Central memory CD8-positive, alpha-beta T cell (primary cell): ENCODE data around the gene NKPD1.

ENCODE experiments used
- ATAC-seq: fragments of 150-1000 bp; cut with Tn5 transposase; replicated peaks from 2 replicates; pipeline ENCODE4 v1.10.0; 2022; ENCODE audit warnings: mild to moderate bottlenecking, moderate FRiP score, moderate number of reproducible peaks; ENCODE audit not compliant: poor library complexity, severe bottlenecking; ENCODE audit errors: extremely low read depth
- DNase-seq, 2 donors: peaks; one replicate each; pipeline ENCODE4 v3.0.0; 2021; ENCODE audit warnings: low spot score in 2 of 2
- H3K27ac Mint-ChIP-seq: one replicate; pipeline ENCODE4 v1.8.0; 2022; ENCODE audit warnings: low read depth, mild to moderate bottlenecking, moderate library complexity, mixed read lengths
- H3K27me3 Mint-ChIP-seq: one replicate; pipeline ENCODE4 v1.8.0; 2022; ENCODE audit warnings: mixed read lengths
- H3K36me3 Mint-ChIP-seq: one replicate; pipeline ENCODE4 v1.8.0; 2022; ENCODE audit warnings: mild to moderate bottlenecking, moderate library complexity, mixed read lengths; ENCODE audit not compliant: insufficient read depth
- H3K4me1 Mint-ChIP-seq: one replicate; pipeline ENCODE4 v1.8.0; 2022; ENCODE audit warnings: mixed read lengths
- H3K4me3 Mint-ChIP-seq: one replicate; pipeline ENCODE4 v1.8.0; 2022; ENCODE audit warnings: mild to moderate bottlenecking, moderate library complexity, mixed read lengths
- H3K9me3 Mint-ChIP-seq: one replicate; pipeline ENCODE4 v1.8.0; 2022; ENCODE audit warnings: mixed read lengths

NKPD1 gene

DNA sequence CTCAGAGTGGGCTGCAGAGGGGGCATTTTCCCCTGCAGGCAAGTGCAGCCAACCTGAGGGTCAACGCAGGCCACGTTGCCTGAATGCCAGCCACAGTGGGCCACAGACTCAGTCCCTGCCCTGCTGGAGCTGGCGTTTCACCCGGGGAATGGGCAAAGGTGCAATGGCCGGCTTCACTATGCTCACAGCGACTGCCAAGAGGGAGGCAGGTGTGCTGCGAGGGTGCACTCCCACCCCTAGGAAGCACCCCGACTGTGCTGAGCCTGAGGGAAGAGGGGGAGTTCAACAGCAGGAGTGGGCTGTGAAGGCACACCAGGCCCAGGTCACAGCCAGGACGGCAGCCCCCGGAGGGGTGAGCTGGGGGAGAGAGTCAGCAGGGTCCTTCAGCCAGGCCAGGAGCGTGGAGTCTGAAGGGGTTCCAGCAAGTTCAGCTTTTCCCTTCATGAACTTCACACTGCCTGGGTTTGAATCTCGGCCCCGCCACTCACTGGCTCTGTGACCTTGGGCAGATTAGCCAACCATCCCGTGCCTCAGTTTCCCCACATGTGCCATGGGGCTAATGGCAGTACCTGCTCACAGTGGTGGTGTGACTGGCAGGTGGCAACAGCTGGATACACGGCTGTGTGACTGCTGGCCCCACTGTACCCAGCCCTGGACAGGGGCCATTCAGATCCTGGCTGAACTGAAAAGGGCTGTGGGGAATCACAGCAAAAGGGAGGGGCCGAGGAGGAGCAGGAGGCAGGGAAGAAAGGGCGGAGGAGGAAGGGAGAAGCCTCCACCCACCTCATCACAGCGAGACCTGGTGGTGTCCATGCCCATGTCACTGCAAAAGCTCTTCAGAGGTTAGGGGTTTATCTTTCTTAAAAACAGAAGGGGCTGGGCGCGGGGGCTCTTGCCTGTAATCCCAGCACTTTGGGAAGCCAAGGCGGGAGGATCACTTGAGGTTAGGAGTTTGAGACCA lies 9.6 kb upstream of the NKPD1 start:
- H3K9me3 Mint-ChIP-seq, result no peaks in the 10 kb centered on the region
- peaks cover 4% of the 10 kb centered on the region for H3K36me3 Mint-ChIP-seq
- peak overlapping the region; percentile 81 for H3K4me3 Mint-ChIP-seq
- ATAC-seq (no peak), DNase-seq (no peak)
- peaks cover 32% of the 10 kb centered on the region for H3K4me1 Mint-ChIP-seq
- no peaks in the 10 kb centered on the region for H3K27me3 Mint-ChIP-seq
- H3K27ac Mint-ChIP-seq, result peak overlapping the region; percentile 91

DNA sequence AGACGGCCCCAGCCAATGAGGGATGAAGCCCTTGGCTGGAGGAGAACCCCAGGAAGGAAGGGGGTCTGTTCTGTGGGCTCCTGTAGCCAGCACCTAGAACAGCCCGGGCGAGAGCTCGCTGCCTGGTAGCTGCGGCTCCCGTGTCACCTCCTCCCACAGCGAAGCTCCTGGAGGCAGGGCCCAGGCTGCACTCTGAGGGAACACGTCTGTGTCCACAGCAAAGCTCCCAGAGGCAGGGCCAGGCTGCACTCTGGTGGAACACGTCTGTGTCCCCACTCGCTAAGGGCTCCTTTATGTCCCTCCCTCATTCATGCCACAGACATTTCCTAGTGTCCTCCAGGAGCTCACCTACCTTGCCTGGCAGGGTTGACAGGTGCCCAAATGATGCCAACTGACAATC lies 8.8 kb upstream of the NKPD1 start:
- DNase-seq (no peak), ATAC-seq (no peak)
- Mint-ChIP-seq H3K9me3 (no peaks in the 10 kb centered on the region), H3K27me3 (no peaks in the 10 kb centered on the region), H3K4me3 (peak overlapping the region; percentile 81), H3K27ac (no peak overlapping the region), H3K4me1 (peaks cover 32% of the 10 kb centered on the region), H3K36me3 (peaks cover 3% of the 10 kb centered on the region)

DNA sequence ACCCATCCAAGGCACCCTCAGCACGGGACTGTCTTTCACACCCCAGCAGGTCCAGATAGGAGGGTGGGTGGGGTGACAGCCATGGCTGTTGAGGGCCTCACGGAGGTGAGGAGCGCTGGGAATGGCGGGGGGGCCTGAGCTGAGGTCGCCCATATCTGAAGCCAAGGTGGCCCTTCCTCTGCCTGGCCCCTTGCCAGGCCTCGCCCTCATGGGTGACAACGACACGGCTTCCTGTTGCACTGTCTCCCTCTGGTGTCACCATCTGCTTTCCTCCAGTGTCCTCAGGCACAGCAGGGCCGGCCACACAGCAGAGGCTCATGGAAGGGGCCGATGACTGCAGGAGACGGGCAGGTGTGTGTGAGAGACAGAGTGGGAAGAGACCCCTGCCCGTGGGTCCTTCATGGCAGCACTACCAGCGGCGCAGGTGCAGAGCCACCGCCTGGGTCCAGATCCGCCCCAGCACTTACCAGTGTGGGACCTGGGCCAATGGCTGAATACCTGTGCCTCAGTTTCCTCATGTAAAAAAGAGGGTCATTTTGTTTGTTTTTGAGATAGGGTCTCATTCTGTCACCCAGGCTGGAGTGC lies 8.1 kb upstream of the NKPD1 start:
- Mint-ChIP-seq H3K4me1 (peaks cover 40% of the 10 kb centered on the region), H3K27me3 (no peaks in the 10 kb centered on the region), H3K27ac (peak overlapping the region; percentile 87), H3K9me3 (no peaks in the 10 kb centered on the region), H3K36me3 (peaks cover 5% of the 10 kb centered on the region), H3K4me3 (no peak overlapping the region)
- ATAC-seq (no peak), DNase-seq (no peak)

DNA sequence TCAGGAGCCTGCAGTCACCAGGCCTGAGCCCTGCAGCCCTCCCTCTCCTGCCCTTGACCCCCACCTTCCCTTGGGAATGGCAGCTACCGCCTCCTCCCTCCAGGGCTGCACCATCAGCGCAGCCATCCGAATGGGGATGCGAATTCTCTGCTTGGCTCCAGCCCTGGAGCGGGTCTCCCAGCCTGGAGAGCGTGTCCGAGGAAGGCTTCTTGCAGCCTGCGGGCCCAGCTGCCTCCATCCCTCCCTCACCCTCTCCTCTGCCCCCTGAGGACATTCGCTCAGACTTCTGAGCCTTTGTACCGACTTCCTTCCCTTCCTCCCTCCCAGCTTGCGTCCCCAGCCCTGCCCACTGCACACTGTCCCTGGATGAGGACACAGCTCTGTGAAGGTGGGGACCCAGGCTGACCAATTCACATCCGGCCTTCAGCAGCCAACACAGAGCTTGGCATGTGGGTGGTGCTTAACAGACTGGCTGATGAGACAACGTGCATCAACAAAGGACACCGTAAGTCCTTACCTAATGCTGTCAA lies 6.0 kb upstream of the NKPD1 start:
- Mint-ChIP-seq H3K9me3 (no peaks in the 10 kb centered on the region), H3K4me3 (no peak overlapping the region), H3K27ac (no peak overlapping the region), H3K36me3 (peaks cover 4% of the 10 kb centered on the region), H3K4me1 (peaks cover 36% of the 10 kb centered on the region), H3K27me3 (no peaks in the 10 kb centered on the region)
- ATAC-seq (no peak), DNase-seq (no peak)

DNA sequence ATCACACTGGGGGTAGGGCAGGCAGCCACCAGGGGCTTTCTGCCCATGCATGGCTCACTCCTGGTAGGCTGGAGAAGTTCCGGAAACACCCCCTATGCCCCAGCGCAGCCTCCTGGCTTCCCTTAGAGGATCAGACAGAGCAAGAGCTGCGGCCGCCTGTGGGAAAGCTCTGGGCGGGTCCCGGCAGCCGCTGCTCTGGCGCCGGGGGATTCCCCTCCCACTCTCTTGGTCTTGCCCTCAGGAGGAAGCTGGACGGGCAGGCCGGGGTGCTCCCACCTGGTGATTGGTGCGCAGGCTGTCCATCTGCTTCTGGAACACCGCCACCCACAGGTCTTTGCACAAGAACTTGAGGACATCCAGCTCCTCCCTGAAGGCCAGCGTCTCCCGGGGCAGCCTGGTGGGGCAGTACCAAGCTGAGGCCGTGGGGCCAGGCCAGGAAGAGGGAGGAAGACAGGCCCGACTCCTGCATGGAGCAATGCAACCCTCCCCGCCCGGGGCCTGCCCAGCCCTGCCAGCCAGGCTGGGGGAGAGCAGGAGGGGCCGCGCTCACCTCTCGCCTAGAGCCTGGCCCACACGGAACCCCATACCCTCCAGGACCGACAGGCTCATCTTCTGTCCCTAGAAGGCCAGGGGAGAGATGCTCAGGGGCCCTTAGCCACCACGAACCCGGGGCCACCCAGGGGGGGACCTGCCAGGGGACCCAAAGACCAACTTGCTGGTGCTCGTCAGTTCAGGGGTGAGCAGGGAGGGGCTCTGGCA lies 4.0 kb upstream of the NKPD1 start:
- peak overlapping the region; percentile 61 for H3K27ac Mint-ChIP-seq
- peak; percentile 28 to 38 for DNase-seq
- peak overlapping the region; percentile 45 for H3K4me3 Mint-ChIP-seq

DNA sequence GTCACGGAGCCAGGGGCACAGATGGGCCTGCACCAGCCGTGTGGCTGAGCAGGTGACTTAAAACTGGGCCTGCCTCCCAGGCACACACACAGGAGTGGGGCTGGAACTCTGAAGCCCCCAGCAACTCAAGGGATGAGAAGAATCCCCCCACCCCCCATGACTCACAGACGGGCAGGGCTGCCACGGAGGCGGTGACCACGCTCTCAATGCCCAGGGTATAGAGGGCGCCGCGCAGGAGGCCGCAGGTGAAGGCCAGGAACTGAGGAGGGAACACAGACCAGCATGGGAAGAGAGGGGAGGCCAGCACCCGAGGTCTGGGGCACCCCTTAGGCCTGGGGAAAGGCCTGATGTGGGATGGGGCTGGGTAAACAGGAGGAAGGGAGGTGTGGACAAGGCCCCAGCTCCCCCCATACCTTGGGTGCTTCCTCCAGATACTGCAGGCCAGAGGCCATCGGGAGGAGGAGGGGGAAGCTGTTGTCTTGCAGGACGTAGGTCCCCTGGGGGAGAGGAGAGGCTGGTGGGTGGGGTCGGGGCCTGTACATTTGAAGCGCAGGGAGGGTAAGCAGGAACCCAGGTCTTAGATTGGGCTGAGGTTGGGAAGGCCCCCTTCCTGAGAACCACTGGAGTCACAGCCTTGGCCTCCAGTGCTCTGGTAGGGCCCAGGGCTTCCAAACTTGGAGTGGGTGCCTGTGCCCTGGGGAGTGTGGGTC lies 3.1 kb upstream of the NKPD1 start:
- no peaks in the 10 kb centered on the region for H3K9me3 Mint-ChIP-seq
- DNase-seq, result no peak
- peaks cover 11% of the 10 kb centered on the region for H3K27me3 Mint-ChIP-seq
- peaks cover 21% of the 10 kb centered on the region for H3K4me1 Mint-ChIP-seq
- H3K27ac Mint-ChIP-seq, result peak overlapping the region; percentile 61
- no peak for ATAC-seq
- H3K4me3 Mint-ChIP-seq, result peak overlapping the region; percentile 45
- peaks cover 7% of the 10 kb centered on the region for H3K36me3 Mint-ChIP-seq

More for the DNA sequence above, 4.0 kb upstream of the NKPD1 start:
- Mint-ChIP-seq H3K4me1 (peaks cover 24% of the 10 kb centered on the region), H3K36me3 (peaks cover 7% of the 10 kb centered on the region), H3K27me3 (peaks cover 10% of the 10 kb centered on the region), H3K9me3 (no peaks in the 10 kb centered on the region)
- peak; percentile 82 for ATAC-seq

DNA sequence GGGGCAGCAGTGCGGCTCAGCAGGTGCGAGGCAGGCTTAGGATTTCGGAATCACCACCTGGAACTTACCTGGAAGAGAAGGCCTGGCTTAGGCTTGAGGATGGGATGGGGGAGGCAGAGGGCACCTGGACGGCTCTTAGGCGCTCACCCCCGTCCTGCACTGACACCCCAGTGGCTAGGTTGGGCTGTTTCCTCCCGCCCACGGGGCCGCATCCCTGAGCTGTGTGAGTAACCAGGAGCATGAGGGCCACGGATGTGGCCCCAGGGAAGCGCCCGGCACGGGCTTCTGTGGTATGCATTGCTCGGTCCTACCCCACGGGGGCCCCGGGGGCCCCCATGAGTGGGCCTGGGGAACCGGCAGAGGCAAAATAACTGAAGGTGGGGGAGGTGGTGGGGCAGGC lies 2.4 kb upstream of the NKPD1 start:
- Mint-ChIP-seq H3K36me3 (peaks cover 7% of the 10 kb centered on the region), H3K9me3 (no peaks in the 10 kb centered on the region), H3K27ac (no peak overlapping the region), H3K4me3 (no peak overlapping the region), H3K4me1 (peaks cover 16% of the 10 kb centered on the region), H3K27me3 (peaks cover 15% of the 10 kb centered on the region)
- ATAC-seq (no peak), DNase-seq (no peak)

DNA sequence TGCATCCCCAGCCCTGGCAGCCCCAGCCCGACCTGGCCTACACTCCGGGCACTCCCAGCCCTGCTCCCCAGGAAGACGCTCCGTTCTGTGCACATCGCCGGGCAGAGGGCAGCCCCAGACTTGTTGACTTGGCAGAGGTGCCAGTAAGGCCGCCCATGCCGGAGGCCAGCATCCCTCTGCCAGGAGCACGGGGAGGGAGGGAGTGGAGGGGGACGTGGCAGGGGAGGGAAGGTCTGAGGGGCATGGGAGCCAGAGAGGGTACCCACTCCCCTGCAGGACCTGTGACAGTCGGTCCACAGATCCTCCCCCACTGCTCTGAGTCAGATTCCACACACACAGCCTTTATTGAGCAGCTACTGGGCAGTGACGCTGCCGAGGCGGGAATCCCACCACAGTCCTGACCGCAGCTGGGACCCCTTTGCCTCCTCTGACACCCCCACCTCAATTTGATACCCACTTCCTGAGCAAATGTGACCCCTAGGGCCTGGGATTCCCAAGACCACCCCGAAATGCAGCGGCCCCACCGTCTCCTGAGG lies 1.9 kb upstream of the NKPD1 start:
- H3K4me1 Mint-ChIP-seq, result peaks cover 16% of the 10 kb centered on the region
- H3K4me3 Mint-ChIP-seq, result no peak overlapping the region
- H3K36me3 Mint-ChIP-seq, result peaks cover 7% of the 10 kb centered on the region
- DNase-seq, result no peak
- peaks cover 20% of the 10 kb centered on the region for H3K27me3 Mint-ChIP-seq
- H3K27ac Mint-ChIP-seq, result no peak overlapping the region
- no peak for ATAC-seq
- no peaks in the 10 kb centered on the region for H3K9me3 Mint-ChIP-seq

DNA sequence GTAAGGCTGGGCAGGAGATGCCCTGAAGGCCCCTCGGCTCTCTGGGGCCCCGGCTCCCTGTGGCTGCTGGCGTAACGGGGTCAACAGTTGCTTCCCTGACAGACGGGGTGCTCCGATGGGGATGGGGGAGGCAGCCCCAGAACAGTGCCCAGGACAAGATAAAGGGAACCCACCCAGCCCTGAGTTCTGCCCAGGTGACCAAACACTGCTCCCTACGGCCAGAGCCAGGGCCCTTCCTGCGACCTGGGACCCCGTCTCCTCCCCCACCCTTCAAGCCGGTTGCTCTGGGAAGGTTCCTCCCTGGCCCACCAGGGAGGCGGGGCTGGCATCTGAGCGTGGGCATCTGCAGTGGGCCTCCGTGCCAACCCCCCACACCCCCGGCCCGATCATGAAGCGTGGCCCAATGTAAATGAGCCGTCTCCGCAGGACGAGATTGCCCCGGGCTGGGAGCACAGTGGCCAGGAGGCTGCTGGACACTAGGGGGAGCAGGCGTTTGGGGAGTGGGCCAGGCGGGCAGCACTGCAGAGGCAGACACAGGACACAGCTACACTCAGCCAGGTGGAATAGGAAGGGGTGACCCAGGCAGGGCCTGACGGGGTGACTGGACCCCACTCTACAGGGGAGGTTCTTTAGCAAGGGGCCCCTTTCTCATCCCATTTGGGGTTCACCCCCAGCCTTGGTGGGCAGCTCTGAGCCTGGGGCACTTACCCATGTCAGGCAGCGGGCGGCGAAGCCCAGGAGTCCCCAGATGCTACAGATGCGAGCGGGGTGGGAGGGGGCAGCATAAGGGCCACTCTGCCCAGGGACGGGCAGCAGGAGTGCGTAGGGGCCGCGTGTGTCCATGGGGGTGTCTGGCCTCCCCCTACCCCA lies 1.2 kb upstream of the NKPD1 start:
- H3K4me3 Mint-ChIP-seq, result no peak overlapping the region
- H3K4me1 Mint-ChIP-seq, result peaks cover 20% of the 10 kb centered on the region
- peaks cover 26% of the 10 kb centered on the region for H3K27me3 Mint-ChIP-seq
- H3K36me3 Mint-ChIP-seq, result peaks cover 7% of the 10 kb centered on the region
- no peak for ATAC-seq
- no peak overlapping the region for H3K27ac Mint-ChIP-seq
- DNase-seq, result no peak
- H3K9me3 Mint-ChIP-seq, result no peaks in the 10 kb centered on the region

DNA sequence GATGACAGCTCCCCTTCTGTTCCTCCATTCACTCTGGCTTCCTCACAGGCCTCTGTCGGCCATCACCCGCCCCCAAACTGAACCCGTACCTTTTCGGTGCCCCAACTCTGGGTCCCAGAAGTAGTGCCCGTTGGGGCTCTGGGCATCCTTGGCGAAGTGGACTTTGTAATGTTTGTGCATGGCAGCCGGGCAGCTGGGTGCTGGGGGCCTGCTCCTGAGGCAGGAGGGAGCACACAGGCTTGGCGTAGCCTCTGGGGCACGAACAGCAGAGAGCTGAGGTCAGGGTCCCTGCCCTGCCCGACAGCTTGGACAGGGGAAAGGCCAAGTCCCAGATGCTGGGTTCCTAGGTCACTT lies 834 bp downstream of the NKPD1 start:
- no peak overlapping the region for H3K27ac Mint-ChIP-seq
- DNase-seq (no peak), ATAC-seq (no peak)
- no peak overlapping the region for H3K4me3 Mint-ChIP-seq
- H3K27me3 Mint-ChIP-seq, result peaks cover 31% of the 10 kb centered on the region
- peaks cover 9% of the 10 kb centered on the region for H3K36me3 Mint-ChIP-seq
- H3K9me3 Mint-ChIP-seq, result no peaks in the 10 kb centered on the region
- peaks cover 16% of the 10 kb centered on the region for H3K4me1 Mint-ChIP-seq

DNA sequence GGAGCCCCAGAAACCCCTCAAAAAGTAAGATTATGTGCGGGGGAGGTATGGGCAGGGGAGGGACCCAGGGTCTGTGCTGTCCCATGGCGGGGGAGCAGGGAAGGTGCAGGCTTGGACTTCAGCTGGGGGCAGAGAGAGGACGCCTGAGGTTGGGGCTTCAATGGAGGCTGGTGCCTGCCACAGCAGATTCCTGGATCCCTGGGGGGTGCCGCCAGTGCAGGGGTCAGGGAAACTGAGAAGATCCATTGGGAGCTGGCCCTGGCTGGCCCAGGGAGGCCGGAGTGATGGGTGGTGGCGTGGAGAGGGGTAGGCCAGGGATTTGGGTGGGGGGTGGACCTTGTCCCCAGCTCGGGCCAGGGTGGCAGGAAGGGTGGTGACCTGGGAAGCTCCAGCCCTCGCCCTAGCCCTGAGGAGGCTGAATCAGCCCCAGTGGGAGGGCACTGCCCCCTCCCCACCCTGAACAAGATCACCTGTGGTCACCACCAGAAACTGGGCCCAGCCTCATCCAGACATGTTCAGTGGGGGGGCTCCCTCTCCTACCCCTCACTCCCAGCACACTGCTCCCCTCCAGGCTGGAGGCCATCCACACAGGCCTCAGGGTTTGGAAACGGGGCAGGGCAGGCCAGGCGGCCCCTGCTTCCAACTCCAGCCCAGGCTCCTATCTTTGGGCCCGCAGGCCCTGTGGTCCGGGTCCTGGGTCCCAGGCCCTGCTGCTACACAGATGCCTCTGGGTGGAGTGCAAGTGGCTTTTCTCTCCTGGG lies 1.4 kb downstream of the NKPD1 start:
- H3K4me1 Mint-ChIP-seq, result peaks cover 15% of the 10 kb centered on the region
- ATAC-seq (no peak), DNase-seq (no peak)
- H3K4me3 Mint-ChIP-seq, result no peak overlapping the region
- peaks cover 32% of the 10 kb centered on the region for H3K27me3 Mint-ChIP-seq
- no peak overlapping the region for H3K27ac Mint-ChIP-seq
- peaks cover 9% of the 10 kb centered on the region for H3K36me3 Mint-ChIP-seq
- no peaks in the 10 kb centered on the region for H3K9me3 Mint-ChIP-seq
